ENCODE data around the gene SH3RF1.

GRCh38 chr4:169163947-169164668, 106.6 kb downstream of the SH3RF1 start:
- TF ChIP-seq CREB1 (CRISPR knock-in tag; IDR thresholded peaks at IDR 0.05): no peak
- TF ChIP-seq ZNF416 (CRISPR knock-in tag; IDR thresholded peaks at IDR 0.05): no peak
- no peak for TF ChIP-seq GTF2I (CRISPR knock-in tag; conservative IDR thresholded peaks at IDR 0.05)
- TF ChIP-seq, protein P1, sequence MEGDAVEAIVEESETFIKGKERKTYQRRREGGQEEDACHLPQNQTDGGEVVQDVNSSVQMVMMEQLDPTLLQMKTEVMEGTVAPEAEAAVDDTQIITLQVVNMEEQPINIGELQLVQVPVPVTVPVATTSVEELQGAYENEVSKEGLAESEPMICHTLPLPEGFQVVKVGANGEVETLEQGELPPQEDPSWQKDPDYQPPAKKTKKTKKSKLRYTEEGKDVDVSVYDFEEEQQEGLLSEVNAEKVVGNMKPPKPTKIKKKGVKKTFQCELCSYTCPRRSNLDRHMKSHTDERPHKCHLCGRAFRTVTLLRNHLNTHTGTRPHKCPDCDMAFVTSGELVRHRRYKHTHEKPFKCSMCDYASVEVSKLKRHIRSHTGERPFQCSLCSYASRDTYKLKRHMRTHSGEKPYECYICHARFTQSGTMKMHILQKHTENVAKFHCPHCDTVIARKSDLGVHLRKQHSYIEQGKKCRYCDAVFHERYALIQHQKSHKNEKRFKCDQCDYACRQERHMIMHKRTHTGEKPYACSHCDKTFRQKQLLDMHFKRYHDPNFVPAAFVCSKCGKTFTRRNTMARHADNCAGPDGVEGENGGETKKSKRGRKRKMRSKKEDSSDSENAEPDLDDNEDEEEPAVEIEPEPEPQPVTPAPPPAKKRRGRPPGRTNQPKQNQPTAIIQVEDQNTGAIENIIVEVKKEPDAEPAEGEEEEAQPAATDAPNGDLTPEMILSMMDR (IDR thresholded peaks at IDR 0.05): no peak
- no peak for TF ChIP-seq FOXJ3 (CRISPR knock-in tag; IDR thresholded peaks at IDR 0.05; ENCODE audit: borderline replicate concordance)
- TF ChIP-seq, protein P2, sequence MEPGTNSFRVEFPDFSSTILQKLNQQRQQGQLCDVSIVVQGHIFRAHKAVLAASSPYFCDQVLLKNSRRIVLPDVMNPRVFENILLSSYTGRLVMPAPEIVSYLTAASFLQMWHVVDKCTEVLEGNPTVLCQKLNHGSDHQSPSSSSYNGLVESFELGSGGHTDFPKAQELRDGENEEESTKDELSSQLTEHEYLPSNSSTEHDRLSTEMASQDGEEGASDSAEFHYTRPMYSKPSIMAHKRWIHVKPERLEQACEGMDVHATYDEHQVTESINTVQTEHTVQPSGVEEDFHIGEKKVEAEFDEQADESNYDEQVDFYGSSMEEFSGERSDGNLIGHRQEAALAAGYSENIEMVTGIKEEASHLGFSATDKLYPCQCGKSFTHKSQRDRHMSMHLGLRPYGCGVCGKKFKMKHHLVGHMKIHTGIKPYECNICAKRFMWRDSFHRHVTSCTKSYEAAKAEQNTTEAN (CRISPR knock-in tag; IDR thresholded peaks at IDR 0.05): no peak
- TF ChIP-seq TCF7 (CRISPR knock-in tag; IDR thresholded peaks at IDR 0.05; ENCODE audit: low read depth): no peak
